Activated CD8-positive, alpha-beta memory T cell treated with anti-CD3 and anti-CD28 coated beads, Interleukin-2, amount 50 U/mL, for 1 hour (primary cell): ENCODE data around the gene DIO3.
"Not testable (repeated sequence)": the region's sequence is repeated elsewhere in the genome, so short reads cannot be mapped to it uniquely, and the experiment has no call there.

Experiments used
- DNase-seq: peaks from one replicate; pipeline ENCODE4 v3.0.0-alpha.2; 2020; ENCODE audit errors: extremely low read depth

The DIO3 gene

DNA sequence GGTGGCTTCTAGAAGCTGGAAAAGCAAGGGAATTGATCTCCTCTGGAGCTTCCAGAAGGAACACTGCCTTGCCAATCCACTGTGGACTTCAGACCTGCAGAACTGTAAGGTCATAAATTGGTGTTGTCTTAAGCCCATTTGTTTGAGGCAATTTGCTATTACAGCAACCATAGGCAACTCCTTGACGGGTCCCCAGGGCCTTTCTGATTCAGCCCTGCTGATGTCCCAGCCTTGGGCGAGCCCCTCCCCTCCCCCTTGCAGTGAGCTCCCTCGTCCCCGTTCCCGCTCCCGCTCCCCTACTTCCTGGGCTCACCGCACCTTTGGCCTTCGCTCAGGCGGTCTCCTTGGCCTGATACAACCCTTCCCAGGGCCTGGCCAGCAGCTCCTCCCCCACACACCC, 18.9 kb upstream of the DIO3 start:
- DNase-seq = no peak

DNA sequence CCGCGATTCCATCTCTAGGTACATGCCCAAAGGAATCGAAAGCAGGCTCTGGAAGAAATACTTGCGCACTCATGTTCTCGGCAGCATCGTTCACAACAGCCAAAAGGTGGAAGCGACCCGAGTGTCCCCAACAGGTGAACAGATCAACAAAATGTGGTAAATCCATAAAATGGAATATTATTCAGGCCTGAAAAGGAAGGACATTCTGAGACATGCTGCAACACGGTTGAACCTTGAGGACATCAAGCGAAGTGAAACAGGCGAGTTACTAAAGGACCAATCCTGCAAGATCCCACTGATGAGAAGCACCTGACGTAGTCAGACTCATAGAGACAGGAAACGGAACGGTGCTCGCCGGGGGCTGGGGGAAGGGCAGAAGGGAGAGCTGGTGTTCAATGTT, 17.5 kb upstream of the DIO3 start:
- no peak for DNase-seq

GRCh38 chr14:101544550-101544949, 16.7 kb upstream of the DIO3 start:
- no peak for DNase-seq

- DNase-seq = no peak
These were observed 14.6 kb upstream of the DIO3 start for GRCh38 chr14:101546706-101547105.

DNA sequence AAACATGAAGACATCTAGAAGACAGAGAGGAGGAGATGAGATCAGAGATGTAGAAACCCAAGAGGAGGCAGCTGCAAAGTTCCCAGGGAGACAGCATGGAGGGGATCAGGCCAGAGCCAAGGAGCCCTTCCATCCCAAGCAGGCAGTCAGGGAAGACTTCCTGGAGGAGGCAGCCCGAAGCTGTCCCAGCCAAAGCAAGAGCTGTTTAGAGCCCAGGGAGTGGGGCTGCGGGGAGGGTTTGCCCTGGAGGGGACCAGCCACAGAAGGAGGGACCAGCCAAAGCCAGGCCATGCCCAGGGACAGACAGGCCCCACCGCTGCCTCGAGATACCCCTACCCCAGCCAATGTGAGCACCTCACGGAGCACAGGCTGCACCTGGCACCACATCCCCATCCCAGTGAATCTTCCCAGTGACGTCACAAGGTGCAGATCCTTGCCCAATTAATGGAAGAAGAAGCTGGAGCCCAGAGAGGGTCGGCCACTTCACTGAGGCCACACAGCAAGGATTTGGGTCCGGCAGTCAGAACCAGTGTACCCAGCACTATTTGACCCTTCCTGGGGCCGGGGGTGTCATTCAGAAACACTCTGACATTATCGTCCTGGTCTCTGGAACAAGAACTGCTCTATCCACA, 14.1 kb upstream of the DIO3 start:
- no peak for DNase-seq

GRCh38 chr14:101547961-101548669, 13.2 kb upstream of the DIO3 start:
- no peak for DNase-seq

DNA sequence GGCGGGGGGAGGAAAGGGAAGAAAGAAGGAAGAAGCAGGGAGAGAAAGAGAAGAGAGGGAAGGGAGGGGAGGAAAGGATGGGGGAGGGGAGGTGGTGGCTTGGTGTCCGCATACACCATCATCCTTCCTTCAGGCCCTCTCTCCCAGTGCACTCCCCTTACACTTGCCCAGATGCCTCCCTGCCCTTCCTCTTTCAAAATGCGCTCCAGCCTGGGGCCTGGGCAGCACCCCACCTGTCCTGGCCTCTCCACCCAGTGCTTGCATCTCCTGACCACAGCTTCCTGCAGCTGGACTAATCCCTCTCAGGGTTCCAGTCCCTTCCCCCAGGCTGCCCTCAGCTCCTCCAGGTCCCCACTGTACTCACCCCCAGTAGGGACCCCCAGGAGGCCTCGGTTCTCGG, 12.6 kb upstream of the DIO3 start:
- no peak for DNase-seq

DNA sequence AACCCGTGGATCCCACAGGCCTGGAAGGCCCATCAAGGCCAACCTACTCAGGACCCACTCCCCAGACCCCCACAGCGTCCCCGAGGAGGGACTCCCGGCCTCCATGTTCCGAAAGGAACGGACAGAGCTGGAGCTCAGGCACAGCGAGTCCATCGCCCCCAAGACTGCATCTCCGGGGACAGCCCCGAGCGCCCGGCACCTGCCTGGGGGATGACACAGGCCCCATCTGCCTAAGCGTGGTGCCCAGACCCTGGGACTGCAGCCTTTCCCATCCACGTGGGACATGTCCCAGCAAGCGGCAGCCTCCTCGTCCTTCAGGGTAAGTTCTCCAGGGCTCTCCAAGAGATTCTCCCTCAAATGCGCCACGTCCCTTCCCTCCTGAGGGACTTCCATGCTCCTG, 12.1 kb upstream of the DIO3 start:
- DNase-seq = no peak

DNA sequence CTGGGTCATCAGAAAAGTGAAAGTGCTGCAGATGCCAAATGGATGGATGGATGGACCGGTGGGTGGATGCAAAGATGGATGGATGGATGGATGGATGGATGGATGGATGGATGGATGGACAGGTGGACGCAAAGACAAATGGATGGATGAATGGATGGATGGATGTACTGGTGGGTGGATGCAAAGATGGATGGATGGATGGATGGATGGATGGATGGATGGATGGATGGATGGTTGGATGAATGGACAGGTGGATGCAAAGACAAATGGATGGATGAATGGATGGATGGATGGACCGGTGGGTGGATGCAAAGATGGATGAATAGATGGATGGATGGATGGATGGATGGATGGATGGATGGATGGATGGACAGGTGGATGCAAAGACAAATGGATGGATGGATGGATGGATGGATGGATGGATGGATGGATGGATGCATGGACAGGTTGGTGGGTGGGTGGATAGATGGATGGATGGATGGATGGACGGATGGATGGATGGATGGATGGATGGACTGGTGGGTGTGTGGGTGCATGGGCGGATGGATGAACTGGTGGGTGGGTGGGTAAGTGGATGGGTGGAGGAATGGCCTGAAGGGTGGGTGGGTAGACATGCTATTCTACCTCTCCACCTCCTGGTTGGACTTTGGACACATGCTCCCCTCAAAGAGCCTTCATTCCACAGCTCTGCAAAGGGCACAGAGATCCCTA, 10.9 kb upstream of the DIO3 start:
- not testable (repeated sequence) for DNase-seq

GRCh38 chr14:101551729-101552595, 9.3 kb upstream of the DIO3 start:
- no peak for DNase-seq

GRCh38 chr14:101552786-101553231, 8.5 kb upstream of the DIO3 start:
- no peak for DNase-seq

DNA sequence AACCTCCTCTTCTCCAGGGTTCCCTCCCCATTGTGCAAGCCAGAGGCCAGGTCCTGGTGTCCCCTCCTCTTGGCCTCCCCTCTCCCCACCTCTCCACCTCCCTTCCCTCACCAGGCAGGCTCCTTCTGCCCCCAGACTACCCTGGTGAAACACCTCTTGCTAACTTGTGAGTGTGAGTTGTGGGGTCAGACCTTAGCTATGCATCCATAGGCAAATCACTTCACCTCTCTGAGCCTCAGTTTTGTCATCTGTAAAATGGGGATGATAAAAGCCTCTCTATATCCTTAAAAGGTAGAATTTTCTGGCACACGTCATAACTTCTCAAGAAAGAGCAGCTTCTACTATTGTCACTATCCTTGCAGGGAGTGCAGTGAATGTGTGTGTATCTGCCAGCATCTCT, 7.9 kb upstream of the DIO3 start:
- no peak for DNase-seq

- DNase-seq = no peak
These were observed 7.4 kb upstream of the DIO3 start for GRCh38 chr14:101553931-101554330.

GRCh38 chr14:101554991-101555668, 6.2 kb upstream of the DIO3 start:
- DNase-seq = no peak

DNA sequence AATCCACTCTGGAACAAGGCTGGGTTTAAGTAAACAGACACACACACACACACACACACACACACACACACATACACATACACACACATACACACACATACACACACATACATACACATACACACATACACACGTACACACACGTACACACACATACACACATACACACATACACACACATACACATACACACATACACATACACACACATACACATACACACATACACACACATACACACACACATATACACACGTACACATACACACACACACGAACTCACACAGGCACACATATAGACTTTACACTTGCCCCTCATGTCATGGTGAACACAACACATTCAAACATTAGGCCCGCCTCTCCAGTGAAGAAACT, 5.6 kb upstream of the DIO3 start:
- not testable (repeated sequence) for DNase-seq

GRCh38 chr14:101556131-101556530, 5.2 kb upstream of the DIO3 start:
- DNase-seq = no peak

- no peak for DNase-seq
These were observed 4.6 kb upstream of the DIO3 start for GRCh38 chr14:101556566-101557320.

DNA sequence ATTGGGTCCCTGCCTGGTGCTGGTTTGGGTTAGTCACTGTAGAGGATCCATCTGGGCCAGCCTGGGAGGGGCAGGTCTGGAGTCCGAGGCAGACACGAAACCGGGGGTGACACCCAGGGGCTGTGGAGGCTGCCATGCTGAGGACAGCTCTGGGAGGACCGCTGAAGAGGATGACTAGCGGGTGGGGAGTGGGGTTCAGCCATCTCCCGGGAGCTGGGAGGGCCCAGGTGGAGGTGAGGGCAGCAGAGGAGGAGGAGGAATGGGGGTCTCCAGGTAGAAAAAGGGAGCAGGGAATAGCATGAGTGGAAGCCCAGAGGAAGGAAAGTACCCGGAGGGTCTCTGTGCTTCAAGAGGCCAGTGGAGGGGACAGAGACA, 4.0 kb upstream of the DIO3 start:
- DNase-seq = no peak

- no peak for DNase-seq
These were observed 3.2 kb upstream of the DIO3 start for GRCh38 chr14:101557811-101558738.

DNA sequence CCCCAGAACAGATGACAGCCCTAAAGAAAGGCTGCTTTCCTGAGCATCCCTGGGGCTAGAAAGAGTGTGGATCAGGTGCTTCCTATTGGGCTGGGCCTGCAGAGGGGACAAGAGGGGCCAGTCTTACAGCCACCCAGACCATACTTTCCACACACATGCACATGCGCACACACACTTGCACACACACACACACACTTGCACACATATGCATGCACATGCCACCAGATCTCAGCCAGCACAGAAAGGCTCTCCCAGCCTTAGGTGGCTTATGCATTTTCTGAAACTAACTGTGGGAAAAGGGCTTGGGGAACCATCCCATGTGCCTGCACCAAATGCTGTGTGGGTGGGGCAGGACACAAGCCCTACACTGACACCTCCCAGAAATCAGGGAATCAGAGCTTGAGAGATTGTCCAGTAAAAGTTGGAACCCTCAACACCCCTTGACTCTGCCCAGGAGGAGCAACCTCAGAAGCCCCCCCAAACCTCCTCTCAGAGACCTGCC, 2.5 kb upstream of the DIO3 start:
- no peak for DNase-seq
